CD4-positive, alpha-beta T cell treated with Interleukin-17A for 4 hours (primary cell): ENCODE measurements around the gene HSBP1.

Experiments
- DNase-seq: peaks from one replicate; pipeline ENCODE4 v3.0.0-alpha.2; 2020; ENCODE audit warnings: mixed read lengths

Gene HSBP1

DNA sequence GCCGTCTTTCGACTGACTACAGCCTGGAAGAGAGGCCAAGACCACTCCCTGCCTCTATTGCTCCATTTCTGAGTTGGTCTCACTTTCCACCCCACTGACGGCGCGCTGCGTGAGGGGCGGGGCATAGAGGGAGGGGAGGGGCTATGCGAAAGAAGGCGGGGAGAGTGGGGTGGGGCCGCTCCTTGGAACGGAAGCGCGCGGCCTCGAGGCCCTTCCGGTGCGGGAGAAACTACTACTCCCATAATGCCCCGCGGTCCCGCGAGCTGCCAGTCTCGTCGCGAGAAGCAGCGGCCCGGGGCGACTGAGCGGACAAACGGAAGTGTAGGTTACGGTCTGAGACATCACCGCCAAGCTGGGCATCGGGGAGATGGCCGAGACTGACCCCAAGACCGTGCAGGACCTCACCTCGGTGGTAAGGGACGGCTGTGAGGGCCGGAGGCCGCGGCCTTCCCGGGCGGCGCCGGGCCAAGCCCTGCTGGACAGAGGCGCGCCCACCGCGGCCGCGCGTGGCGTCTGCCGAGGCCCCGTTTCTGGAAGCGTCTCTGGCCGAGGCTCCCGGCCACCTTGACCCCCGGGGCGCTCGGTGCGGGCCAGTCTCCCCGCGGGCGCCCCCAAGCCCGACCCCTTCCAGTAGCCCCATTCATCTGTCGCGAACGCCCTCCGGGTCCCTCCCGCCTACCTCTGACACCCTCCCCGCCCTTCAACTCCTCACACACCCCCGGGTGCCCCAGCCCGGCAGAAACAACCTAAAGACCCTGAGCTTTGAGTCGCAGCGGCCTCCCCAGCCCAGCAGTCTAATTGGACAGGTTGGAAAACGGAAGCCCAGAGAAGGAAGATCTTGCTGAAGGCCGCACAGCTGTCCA lies at the start of gene HSBP1:
Gene HSBP1 (plus strand): TSS at position 269 of the 863 bp plus-strand sequence. CDS start 99 bp downstream, at position 368.
- DNase-seq, result peak; percentile 95

DNA sequence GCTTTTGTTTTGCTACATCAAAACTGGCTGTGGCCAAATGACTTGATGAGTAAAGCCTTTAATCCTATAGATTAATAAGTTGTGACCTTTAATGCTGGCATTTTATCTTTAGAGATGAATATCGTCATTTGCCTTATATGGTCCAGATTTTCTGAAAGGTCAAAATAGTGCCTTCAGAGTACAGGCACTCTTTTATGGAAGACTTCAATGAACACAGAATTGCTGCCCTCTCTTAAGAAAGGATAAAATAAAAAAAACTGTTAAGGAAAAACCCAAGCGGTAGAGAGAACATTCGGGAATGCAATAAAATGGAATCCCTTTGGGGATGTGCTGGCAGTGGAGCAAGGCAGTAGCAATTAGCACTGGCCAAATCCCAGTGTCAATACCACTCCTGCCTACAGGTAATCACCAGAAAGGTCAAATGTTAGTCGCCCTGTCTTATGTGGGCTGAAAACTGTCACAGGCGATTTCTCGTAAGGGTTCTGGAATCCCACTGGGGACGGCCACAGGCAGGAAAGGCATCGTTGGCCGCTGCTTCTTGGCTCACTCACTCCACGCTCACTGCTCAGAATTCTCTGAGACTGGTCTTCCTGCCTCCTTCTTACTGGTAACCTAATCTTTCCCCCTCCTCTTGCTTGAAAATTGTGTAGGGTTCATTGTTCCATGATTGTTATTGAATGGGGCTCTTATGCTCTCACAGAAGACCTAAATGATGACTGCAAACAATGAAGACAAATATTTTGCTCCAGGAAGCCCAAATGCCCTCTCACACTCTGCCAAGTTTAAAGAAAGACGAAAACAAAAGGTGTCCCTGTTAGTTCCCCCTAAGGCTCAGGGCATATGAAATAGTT lies 45.4 kb upstream of the HSBP1 start:
- DNase-seq, result no peak

DNA sequence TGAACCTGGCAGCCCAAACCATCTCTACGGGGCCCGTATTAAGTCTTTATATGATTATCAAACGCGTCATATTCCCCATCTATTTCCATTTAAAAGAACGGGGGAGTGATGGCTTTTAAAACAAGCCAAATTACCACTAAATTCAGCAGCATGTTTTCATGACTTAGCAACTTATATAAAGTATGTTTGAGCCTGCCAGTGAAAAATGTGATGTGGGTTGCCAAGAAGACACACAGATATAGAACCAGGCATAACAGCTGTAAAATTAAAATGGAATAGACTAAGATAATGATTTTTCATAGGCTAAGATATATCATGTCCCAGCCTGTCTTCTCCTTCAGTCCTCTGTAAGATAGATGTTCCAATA lies 44.8 kb upstream of the HSBP1 start:
- DNase-seq, result no peak

DNA sequence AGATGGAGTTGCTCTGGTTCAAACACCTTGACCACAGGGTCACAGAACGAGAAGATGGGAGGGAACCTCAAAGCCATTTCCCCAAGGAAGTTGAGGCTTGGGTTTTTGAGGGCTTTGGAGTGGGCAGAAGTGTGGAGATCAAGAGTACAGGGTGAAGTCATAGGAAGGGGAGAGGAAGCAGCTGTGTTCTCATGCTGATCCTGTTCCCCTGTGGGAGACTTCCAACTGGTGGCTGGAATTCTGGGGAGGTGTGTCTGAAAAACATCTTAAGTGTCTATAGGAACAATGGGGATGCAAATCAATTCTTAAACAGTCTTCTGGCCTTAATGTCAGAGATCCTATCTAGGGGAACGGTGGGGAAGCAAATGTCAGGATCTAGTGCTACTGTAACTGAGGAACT lies 38.8 kb upstream of the HSBP1 start:
- DNase-seq, result no peak

DNA sequence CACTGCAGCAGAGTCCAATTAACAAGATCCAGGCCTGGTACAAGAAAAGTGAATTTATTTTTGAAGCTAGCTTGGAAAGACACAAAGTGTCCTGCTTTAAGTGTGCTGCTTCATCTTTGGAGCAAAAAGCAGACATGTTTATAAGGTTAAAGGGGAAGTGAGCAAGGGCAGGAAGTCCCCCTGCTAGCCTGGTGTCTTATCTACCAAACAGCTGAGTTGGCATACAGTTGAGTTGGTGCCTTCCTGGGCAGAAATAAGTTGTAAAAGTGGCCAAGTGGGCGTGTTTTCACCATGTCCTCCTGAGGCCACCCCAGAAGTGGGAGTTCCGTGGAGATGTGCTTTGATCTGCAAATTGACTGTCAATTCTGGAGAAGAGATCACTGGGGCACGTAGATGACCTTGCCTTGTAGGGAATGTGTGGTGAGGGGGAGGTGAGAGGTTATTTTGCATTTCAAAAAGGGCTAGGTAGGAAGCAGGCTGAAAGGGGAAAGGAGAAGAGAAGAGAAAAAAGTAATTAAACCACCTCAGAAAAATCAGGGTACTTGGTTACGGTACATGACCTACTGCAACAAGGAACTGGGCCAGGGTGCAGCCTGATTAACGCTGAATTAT lies 38.3 kb upstream of the HSBP1 start:
- no peak for DNase-seq

DNA sequence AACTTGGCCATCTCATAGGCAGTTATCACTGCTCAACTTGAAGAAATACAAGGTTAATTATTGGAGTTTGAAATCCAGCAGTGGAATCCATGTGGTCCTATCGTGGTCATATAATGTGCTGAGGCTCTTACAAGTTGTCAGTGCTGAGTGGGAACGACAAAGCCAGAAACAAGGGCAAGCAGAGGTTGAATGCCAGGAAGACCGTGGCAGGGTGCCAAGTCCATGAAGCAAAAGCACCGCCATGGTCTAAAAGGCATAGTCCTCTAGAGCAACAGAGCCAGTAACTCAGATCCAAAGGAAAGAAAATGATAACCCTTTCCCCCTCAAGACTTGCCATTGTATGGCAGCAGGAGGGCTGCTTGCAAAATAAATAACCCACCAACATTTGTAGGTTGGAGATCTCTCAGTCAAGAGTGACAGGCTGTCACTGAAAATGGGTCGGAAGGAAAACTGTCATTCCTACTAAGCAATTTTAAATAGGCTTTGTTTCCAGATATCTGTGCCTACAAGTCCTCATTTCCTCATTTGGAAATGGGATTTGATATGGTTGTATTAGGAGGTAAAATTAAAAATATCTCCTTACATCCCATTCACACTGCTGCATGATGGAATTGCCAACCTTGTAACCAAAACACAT lies 36.4 kb upstream of the HSBP1 start:
- DNase-seq, result no peak

DNA sequence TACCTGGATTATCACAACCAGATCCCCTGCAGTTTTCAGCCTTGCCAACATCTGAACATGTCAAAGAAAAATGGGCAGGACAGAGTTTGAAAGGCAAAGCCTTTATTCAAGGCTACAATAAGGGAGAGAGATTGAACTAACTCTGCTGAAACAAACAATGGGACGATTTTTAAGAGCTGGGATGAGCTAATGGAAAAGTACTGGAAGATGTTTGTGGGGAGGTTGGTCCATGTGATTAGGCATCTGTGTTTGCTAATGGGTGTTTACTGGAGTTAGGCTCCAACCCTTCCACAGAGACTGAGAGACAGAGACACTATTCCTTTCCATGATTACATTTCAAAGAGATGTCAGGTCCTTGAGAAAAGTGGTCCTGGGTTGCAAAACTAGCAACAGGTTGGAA lies 35.0 kb upstream of the HSBP1 start:
- DNase-seq, result no peak

DNA sequence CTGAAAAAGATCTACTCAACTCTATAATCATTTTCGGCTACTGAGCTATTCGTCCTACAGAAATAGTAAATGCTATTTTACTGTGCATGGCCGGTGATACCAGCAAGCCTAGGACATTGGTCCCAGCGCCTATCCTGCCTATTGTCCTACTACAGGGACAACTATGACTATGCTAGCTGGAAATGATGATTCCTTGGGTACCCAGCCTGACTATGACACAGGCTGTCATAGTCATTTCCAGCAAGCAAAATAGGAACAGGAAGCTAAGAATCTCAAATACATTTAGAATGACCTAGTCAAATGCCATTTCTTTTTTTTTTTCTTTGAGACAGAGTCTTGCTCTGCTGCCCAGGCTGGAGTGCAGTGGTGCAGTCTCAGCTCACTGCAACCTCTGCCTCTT lies 33.7 kb upstream of the HSBP1 start:
- no peak for DNase-seq

DNA sequence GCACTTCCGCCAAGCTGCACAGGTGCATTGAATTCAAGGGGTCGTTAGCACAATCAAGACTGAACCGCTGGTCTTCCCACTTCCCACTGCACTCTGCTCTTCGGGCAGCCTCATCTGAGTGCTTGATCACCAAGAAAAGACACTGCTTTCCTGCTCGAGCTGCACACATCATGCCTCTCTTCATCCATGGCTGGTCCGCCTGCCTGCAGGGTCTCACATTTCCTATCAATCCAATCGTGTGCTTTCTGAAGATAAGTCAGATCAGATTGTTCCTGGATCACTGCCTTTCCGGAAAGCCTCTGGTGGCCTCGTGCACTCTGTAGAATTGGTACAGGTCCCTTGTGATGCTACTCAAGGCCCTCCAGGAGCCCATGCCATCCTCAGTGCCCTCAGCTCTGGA lies 30.8 kb upstream of the HSBP1 start:
- no peak for DNase-seq

DNA sequence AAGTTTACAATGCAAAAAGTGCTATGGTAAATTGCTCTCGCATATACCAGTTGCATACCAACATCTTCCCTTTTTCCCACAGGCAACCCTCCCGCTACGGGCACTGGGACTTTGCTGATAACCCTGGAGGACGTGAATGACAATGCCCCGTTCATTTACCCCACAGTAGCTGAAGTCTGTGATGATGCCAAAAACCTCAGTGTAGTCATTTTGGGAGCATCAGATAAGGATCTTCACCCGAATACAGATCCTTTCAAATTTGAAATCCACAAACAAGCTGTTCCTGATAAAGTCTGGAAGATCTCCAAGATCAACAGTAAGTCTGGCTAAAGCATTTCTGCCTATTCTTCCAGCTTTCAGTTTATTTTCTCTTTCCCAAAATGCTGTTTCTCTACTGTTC lies 27.9 kb upstream of the HSBP1 start:
- DNase-seq, result no peak

DNA sequence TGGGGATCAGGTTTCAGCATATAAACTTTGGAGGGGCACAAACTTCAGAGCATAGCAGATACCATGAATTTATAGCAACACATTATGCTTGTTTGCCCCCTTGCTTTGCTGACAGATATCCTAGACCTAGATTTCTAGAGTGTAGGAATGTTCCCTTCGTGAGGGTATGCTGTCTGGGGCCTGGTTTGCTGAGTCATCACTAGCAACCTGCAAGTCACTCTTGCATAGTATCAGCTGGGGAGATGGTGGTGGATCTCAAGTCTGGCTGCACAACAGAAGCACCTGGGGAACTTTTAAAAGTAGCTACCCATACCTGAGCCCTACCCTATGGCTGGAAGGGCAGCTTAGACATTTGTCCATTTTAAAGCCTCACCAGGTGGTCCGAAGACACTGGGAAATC lies 22.3 kb upstream of the HSBP1 start:
- DNase-seq, result no peak

DNA sequence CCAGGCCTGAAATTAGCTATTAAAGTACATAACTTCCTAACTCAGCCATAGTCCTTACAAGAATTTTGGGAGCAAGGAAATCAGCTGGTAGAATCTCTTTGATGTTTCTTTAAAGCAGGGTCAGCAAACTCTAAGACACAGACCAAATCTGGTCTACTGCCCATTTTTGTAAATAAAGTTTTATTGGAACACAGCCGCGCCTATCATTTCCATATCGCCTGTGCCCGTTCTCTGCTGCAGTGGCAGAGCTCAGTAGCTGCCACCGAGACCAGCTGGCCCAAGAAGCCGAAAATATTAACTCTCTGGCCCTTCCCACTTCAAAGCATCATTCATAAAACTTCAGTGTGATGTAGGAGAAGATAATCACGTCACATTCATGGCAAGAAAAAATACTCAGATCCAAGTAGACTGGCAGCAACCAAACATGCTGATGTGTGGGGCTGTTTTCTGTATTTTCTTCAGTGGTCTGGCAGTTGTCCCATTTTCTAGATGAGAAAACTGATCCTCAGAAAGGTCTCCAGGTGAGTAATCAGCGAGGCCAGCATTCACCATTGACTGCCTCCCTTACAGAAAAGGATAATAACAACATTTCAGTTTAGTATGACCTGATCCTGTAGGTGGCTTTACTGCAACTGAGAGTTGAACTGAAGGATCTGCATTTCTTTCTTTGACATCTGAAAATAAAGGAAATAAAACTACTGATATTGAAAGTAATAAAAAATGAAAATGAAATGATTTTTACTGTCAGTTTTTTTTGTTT lies 18.0 kb upstream of the HSBP1 start:
- DNase-seq, result no peak

DNA sequence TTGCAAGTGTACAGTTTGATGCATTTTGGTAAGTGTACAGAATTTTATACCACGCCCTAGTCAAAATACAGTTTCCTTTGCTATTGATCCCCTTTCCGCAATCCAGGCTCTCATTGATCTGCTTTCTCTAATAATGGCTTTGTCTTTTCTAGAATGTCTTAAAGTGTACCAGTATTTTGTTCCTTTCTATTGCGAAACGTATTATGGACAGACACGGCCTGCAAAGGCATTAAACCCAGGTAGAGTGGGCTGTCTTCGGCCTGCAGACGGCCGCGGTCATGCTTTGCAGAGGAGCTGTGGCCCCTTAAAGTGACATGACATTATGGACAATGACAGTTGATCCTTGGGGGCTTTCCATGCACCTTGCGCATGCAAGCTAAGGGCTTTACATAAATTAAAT lies 15.9 kb upstream of the HSBP1 start:
- DNase-seq, result no peak

DNA sequence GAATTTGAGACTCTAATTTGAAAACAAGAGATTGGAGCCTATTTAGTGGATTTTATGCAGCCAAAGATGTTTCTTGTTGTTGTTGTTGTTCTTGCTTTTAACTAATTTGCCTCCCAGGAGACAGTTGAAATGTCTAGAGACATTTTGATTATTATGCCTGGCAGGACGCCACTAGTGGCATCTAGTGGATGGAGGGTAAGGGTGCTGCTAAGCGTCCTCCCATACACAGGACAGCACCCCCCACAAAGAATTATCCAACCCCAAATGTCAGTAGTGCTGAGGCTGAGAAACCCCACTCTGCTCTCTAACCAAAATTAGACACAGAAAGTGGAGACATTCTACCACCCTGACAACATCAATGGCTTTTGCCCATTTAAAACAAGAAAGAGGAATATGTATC lies 15.4 kb upstream of the HSBP1 start:
- DNase-seq, result no peak

DNA sequence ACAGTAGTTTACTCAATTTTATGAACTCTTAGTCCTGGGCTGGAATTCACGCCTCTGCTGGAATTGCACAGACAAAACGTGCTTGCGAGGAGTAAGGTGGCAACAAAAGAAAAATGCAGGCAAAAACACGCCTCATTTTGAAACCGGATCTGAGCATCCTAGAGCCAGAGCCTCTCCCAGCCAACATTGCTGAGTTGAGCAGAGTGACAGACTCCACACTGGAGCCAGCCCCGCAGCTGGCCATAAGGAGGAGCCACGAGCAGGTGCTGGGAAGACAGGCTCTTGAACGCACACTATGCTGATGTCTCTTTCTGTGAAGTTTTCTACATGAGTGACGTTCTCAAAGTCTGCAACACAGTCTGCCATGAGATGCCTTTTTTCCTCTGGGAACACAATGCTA lies 14.6 kb upstream of the HSBP1 start:
- DNase-seq, result no peak

DNA sequence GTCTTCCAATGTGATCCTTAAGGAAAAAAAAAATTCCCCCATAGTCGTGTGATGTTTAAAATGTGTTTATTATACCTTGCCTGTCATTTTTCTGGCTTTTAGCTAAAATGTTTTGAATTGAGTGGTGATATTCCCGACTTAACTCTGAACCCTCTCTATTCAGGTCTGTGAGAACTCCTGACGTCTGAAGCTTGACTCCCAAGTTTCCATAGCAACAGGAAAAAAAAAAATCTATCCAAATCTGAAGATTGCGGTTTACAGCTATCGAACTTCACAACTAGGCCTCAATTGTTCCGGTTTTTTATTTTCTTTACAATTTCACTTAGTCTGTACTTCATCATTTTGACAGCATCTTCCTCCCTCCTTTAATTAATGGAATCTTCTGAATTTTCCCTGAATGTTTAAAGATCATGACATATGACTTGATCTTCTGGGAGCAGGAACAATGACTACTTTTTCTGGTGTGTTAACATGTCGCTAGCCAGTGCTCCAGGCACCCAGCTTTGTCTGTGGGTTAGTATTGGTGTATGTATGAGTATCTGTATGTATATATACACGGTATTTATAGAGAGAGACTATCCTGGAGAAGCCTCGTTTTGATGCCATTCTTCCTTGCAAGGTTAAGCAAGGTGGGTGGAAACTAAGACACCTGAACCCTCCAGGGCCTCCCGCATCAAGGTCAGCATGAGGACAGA lies 12.8 kb upstream of the HSBP1 start:
- no peak for DNase-seq

DNA sequence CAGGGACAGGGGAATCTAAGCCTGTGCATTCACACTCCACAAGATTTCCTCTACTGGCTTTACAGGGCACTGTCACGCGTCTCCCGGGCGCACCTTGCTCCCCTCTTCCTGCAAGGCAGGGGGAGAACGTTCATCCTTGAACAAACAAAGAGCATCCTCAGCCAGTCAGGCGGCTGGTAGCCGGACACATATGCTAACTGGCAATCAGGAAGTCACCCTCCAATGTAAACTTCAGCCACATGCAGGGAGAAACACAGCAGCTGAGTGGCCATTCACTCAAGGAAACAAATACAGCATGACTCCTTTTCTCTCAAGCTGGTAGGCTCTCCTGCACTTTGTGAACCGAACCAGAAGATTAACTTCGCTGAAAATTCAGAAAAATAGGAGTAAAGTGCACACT lies 10.8 kb upstream of the HSBP1 start:
- no peak for DNase-seq

DNA sequence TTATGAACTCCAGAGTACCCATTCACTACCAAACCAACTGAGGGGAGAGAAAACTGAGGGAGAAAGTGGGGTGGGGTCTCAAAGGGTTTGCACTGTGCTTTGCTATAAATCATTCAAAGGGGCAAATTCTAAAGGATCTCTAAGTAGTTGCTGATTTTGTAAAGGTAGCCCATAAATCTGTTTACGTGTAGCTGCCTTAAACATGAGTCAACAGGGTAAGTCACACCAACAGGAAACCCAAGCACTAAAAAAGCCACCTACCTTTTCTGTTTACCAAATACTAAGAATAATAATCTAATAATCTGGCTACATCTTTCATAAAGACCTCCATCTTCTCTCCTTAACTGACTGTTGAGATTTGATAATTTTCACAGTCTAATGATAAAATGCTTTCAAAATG lies 8.4 kb upstream of the HSBP1 start:
- DNase-seq, result no peak

DNA sequence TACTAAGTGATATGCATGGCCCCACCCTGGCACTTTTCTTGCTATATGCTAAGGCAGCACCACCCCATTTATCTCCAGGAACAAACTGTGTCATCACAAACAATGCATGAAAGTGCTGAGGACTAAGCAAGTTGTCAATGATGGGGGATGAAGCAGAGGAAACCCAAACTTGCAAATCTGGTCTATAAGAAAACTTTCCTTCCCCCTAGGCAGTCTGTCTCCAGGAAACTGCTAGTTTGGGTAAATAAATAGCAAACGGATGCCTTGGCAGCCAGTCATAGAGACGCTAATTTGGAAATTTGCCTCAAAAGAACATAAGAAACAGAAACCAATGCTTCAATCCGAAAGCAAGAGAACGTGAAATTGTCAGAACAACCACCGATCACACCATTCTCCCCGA lies 5.6 kb upstream of the HSBP1 start:
- no peak for DNase-seq

DNA sequence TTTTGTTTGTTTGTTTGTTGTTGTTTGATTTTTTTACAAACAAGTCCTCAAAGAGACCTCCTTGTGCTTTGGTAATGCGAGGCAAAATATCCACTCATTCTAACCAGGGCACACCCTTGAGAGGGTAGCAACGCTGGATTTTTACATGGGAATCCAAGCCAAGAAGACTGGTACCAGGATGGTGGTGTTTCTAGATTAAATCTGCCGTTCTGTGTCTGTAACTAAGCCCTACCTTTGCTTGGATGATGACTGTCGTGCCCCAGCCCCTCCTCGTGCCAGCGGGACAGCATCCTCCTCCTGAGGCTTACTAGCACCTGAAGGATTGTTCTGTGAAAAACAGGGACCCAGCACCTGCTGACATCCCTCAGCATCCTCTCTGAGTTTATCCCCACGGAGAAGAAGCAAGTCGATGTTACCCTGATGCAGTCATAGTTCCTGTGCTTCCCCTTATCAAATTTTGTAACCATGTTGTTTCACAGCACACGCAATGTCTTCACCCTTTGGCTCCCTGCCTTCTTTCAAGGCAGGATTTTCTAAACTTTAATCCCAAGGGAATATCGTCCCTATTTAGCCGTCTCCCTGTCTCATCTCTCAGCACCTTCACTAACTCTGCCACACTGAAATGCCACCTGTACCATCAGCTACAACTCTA lies 5.1 kb upstream of the HSBP1 start:
- no peak for DNase-seq

DNA sequence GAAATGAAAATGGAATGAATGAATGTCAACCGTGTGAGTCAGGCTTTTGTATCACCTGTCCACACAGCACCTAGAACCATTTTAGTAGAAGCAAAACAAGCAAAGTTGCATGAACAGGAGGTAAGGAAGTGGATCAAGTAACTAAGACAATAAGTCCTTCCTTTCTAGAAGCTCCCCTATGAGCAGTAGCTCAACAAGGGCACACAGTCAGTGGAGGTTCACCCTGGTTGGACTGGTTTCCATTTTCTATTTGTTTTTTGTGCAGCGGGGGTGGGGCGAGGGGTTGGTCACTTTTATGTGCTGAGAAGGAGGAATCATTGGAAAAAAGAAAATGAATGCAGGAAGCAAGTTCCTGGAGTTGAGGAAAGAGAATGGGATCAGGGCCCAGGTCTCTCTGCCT lies 4.0 kb upstream of the HSBP1 start:
- no peak for DNase-seq
